Activated T-cell treated with anti-CD3 and anti-CD28 coated beads for 1 hour (primary cell): ENCODE results near the gene PLCB1.

Experiments used
- DNase-seq: peaks from one replicate; pipeline ENCODE4 v3.0.0-alpha.2; 2020; ENCODE audit warnings: low read depth

The PLCB1 gene

DNA sequence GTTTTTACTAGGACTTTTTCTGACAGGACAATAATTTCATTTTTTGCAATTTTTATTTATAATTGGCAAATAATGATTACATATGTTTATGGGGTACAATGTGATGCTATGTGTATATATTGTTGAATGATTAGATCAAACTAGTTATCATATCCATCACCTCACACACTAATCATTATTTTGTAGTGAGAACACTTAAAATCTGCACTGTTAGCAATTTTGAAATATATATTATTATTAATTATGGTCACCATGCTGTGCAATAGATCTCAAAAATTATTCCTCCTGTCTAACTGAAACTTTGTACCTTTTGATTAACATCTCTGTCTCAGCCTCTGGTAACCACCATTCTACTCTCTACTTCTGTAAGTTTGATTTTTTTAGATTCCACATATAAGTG, 378.7 kb downstream of the PLCB1 start:
- DNase-seq: no peak

- no peak for DNase-seq
These were observed 379.9 kb downstream of the PLCB1 start for GRCh38 chr20:8512003-8512402.

- DNase-seq: no peak
These were observed 383.9 kb downstream of the PLCB1 start for GRCh38 chr20:8515810-8516435.

- DNase-seq: no peak
These were observed 386.8 kb downstream of the PLCB1 start for GRCh38 chr20:8518878-8519277.

DNA sequence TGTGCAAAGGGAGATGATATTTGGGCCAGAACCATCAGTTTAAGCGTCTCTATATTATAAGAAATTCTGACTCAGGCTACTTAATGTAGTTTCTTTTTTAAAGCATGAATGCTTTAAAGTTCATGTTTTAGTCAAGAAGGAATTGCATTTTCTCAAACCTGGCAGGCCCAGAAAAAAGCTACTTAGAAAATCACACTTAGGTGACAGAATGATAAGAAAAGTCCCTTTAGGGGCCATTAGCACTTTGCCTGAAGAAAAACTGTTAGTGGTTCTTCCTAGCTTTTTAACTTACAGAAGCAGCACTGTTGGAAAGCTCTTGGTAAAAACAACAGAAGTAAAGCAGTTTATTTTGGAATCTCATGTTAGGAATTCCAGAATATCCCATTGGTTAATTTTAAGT, 387.8 kb downstream of the PLCB1 start:
- no peak for DNase-seq

GRCh38 chr20:8522168-8522567, 390.1 kb downstream of the PLCB1 start:
- DNase-seq: no peak

GRCh38 chr20:8523684-8524083, 391.6 kb downstream of the PLCB1 start:
- no peak for DNase-seq

- DNase-seq: no peak
These were observed 392.3 kb downstream of the PLCB1 start for GRCh38 chr20:8524101-8525016.

DNA sequence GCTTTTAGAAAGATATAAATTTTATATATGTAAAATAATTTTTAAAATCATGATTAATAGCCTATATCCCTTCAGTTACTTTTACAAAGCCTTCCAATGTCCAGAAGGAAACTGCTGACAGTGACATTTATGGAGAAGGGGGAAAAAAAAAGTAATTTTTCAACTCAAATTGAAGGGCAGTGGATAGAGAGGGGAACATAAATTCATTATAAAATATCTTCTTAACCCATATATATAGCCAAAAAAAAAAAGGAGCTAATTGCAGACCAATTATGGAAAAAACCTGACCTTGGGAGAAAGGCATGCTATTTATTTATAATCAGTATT, 392.9 kb downstream of the PLCB1 start:
- no peak for DNase-seq

GRCh38 chr20:8526610-8527009, 394.5 kb downstream of the PLCB1 start:
- DNase-seq: no peak

- DNase-seq: no peak
These were observed 396.1 kb downstream of the PLCB1 start for GRCh38 chr20:8527998-8528723.

- no peak for DNase-seq
These were observed 398.0 kb downstream of the PLCB1 start for GRCh38 chr20:8530022-8530421.

GRCh38 chr20:8532169-8532568, 400.1 kb downstream of the PLCB1 start:
- DNase-seq: no peak

- no peak for DNase-seq
These were observed 402.5 kb downstream of the PLCB1 start for GRCh38 chr20:8534368-8535160.

DNA sequence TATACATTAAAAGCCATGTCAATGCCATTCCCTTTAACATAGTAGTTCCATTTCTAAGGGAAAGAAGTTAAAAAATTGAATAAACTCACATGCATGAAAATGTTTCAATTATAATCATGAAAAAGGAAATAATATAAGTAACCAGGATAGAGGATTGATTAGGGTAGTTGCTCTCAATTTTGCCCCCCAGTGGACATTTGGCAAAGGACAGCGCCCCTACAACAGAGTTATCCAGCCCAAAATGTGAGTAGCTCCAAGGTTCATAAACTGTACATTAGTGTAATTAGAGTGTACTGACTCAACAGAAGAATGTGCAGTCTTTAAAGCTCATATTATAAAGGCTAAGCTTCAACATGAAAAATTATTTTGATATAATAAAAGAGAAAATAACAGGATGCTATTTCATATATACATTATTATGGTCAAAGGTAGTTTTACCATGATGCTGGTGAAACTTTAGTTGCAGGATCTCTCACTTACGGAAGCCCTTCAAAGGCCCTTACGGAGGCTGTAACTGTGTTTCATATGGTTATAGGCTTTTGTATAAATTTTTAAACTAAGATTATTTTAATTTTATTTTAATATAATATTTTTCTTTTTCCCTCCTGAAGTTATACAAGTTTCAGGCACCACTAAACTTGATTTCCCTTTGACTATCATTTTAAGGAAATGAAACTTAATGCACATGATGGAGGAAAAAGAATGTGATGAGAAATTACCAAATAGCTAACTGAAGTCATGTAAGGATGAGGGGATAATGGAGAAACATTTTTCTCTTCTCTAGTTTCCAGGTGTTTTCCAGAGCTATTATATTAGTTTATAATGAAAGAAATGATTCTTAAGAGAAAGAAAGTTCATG, 403.6 kb downstream of the PLCB1 start:
- no peak for DNase-seq

DNA sequence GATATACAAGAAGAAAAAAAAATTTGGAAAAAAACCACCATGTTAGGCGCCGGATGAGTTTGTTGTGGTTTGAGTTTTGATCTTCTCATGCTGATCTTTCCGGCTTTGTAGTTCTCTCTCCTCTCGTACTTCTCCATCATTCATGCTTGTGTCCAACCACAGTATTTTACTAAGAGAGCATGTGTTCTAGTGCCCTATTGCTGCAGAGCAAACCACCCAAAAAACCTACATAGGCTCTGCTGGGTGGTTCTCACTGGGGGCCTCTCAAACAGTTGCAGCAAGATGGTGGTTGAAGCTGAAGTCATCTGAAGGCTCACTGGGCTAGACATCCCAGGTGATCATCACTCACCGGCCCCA, 404.2 kb downstream of the PLCB1 start:
- no peak for DNase-seq

DNA sequence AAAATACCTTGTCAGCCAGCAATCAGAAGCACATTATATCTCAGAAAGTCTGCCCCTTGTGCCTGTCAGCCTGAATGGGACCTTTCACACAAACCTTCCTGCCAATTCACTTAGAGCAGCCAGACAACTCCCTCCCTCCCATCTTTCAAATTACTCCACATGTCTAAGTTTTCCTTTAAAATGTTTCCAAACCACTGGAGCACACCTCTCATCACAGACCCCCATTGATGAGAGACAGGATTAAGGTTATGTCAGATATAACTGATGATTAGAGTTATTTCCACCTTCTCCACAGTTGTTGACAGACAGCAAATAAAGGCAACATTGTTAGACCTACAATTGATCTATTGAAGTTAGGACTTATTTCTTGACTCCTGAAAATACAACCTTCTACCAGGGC, 408.4 kb downstream of the PLCB1 start:
- DNase-seq: no peak

- no peak for DNase-seq
These were observed 410.0 kb downstream of the PLCB1 start for GRCh38 chr20:8542110-8542486.

- DNase-seq: no peak
These were observed 413.1 kb downstream of the PLCB1 start for GRCh38 chr20:8545212-8545611.

DNA sequence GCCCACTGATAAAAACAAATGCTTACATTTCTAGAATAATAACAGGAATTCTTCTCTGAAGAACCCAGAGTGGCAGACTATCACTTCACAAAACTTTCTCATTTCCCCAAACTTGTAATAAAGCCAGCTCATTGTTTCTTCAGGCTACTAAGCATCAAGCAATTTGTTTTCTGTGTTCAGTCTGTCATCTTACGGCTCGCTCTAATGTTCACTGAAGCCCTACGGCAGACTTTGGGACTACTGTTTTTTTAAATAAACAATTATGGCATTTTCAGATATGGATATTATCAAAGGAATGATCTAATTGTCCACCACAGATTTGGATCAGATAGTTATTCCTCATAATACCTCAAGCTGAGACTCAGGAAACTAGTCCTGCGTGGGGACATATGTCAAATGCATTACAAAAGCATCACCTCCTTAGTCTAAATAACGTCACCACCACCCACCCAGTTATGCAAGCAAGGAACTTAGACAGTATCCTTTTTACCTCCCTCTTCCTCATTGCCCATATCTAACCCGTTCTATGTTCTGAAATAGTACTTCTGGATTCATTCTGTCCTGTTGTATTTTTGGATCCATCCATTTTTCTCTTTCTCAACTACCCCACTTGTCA, 415.1 kb downstream of the PLCB1 start:
- no peak for DNase-seq
